ENCODE results near the gene BBX.

The BBX gene

GRCh38 chr3:107522510-107523288, at the start of gene BBX:
Gene BBX (plus strand): TSS chr3:107522962. CDS start chr3:107710461, 187,499 bp downstream.
- ATAC-seq = peak; percentile 95

DNA sequence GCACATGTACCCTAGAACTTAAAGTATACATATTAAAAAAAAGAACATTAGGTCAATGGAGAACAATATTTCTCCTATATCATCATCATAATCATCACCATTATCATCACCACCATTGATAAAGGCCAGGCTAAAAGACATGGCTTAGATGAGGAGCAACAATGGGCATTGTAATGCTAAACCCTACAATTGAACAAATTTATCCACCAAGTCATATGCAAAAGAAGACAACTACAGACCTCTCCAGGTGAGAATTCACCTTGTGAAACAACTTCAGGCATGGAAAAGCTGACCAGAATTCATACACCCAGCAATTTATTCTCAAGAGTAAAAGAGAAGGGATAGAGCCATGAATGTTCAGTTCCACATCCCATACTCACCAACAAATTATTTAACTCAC, 46.3 kb upstream of the BBX start:
- no peak for ATAC-seq

GRCh38 chr3:107487490-107487889, 35.3 kb upstream of the BBX start:
- ATAC-seq = peak; percentile 68 to 81

GRCh38 chr3:107488942-107489341, 33.8 kb upstream of the BBX start:
- no peak for ATAC-seq

GRCh38 chr3:107493134-107493533, 29.6 kb upstream of the BBX start:
- no peak for ATAC-seq

GRCh38 chr3:107496855-107497254, 25.9 kb upstream of the BBX start:
- ATAC-seq = no peak

GRCh38 chr3:107498646-107499045, 24.1 kb upstream of the BBX start:
- no peak for ATAC-seq

DNA sequence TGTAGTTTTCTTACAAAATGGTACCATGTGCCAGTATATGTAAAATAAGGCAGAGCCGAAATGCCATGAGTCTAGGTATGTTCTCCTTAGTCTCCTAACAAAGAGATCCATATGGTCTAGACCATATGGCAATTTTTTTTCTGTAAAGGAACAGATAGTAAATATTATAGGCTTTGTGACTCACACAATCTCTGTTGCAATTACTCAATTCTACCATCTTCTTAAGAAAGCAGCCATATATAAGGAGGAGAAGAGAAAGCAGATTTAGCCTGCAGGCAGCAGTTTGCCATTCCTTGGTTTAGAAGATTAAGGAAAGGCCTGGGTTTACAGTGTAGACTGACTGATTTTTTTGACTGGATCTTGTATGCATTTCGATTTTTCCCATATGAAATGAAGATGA, 16.3 kb upstream of the BBX start:
- no peak for ATAC-seq

DNA sequence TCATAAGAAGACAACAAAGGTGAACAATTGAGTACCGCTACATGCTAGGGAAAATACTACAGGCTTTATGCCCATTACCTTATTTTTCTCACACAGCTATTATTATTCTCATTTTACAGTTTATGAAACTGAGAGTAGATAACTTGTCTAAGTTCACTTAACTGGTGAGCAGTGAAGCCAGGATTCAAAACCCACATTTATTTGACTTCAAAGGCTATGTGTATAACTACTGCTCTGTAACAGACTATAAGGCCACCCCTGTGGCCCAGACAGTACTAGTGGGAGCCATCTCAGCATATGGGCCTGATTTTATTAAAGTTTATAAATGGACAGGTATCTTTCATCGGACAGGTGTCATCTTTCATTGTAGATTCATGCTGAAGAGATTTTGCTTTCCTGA, 14.4 kb upstream of the BBX start:
- no peak for ATAC-seq

- no peak for ATAC-seq
These were observed 10.7 kb upstream of the BBX start for GRCh38 chr3:107512108-107512507.

DNA sequence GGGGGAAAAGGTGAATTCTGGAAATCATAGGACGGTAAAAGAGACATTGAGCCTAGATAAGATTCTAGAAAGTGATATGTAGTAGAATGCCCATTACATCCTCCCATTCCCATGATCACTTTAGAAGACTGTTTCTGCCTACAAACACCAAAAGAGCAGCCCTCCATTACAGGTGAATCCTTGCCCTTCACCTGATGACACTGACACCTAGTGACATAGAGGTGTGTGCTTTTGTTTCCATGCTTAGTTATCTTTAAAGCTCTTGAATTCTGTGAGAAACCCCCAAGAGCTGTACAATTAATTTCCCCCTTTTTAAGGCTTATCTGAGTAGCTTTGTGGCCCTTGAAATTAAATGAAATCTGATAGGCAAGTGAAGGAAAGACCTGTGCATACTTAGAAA, 8.3 kb upstream of the BBX start:
- no peak for ATAC-seq

- ATAC-seq = no peak
These were observed 6.3 kb upstream of the BBX start for GRCh38 chr3:107516475-107516874.

- no peak for ATAC-seq
These were observed 2.2 kb upstream of the BBX start for GRCh38 chr3:107520535-107520934.

DNA sequence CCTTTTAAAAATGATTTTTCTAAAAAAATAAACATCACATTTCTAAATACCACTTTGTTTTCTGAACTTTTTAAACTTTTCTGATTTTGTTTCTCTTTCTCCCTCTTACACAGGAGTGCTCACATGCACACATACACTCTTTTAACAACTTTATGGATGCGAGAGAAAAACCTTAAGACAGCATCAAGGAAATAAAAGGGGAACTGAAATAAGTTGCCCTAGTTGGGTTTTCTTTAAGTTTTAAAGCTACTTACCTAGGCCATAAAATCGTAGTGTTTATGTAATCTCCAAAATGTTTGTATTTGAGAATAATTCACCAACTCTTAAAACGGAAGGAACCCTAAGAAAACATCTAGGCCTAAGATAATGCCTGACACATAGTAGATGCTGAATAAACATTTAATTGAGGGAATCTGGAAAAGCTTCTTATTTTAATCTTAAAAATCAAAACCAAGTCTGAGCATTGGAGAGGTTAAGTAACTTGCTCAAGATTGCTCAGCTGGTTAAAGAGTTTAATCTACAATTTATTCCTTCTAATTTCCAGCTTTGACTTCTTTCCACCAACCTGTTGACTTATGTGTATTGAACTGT, 1.2 kb upstream of the BBX start:
- no peak for ATAC-seq

- peak; percentile 32 to 33 for ATAC-seq
These were observed 452 bp downstream of the BBX start for GRCh38 chr3:107523289-107523538.

GRCh38 chr3:107523539-107524325, 970 bp downstream of the BBX start:
- ATAC-seq = peak in 1 of 2 donors; percentile 5

- ATAC-seq = no peak
These were observed 1.6 kb downstream of the BBX start for GRCh38 chr3:107524326-107524840.

DNA sequence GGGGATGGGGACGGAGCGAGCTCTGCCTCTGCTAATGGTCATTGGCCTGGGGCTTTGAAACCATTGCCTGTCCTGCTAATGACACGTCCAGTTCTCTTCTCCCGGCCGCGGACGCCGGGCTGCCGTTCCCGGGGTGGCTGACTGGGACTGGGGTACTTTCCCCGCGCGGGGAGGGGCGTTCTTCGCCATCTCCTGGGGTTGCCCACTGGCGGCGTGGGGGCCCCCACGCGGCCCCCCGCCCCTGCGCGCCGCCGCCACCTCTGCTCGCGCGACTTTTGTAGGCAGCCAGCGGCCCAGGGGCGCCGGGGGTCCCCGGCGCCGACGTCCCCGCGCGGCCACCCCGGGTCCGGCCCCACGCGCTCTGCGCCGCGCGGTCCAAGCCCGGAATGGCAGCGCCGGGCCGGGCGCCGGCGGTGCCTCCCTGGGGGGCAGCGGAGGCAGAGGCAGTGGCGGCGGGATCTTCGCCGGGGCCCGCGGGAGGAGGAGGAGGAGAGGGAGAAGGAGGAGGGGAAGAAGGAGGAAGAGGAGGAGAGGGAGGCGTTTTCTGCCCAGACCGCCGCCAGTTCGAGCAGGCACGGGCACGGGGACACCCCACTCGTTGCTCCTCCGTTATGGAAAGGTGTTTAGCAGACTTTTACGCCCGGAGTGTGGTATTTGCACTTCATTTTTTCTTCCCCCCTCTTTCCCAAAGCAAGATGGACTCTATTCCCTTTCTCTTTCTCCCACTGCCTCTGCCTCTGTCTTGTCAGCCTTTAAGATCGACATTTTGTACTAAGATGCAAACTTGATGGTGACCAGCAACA, 2.3 kb downstream of the BBX start:
- no peak for ATAC-seq

DNA sequence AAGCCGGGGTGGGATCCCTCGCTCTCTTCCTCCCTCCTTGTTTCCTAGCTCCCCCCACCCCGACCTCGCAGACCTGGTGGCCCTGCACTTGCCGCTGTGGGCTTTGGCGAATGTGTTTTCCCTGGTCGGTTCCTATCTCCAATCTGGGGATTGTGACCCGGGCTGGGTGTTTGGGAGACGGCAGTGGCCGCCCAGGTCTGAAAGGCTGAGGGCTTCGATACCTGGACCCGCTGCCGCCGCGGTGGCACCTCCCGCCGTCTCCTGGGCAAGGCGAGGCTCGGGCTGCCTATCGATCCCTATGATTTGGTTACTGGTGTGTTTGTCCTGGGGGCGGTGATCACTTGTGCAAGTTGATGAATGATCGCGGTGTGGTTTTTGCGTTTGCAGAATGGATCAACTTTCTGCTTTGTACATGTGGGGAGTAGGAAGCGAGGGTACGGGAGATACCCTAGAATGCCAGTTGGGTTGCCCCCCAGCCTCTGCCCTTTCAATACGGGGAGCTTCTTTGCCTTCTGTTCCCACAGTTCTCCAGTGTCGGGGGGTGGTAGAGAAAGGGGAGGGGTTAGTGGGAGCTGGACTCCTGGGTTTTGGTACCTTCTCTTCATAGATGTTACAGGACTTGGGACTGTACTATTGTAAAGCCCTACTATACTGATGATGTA, 3.0 kb downstream of the BBX start:
- no peak for ATAC-seq

- ATAC-seq = no peak
These were observed 9.2 kb downstream of the BBX start for GRCh38 chr3:107531917-107532469.

- ATAC-seq = no peak
These were observed 18.1 kb downstream of the BBX start for GRCh38 chr3:107540857-107541256.

GRCh38 chr3:107542665-107543064, 19.9 kb downstream of the BBX start:
- no peak for ATAC-seq
